HG03432 (cell line): ENCODE data around the gene CCDC136.

Source experiments
- ATAC-seq: cut with Tn5 transposase; IDR thresholded peaks from one replicate; pipeline ENCODE4 v1.9.1; 2021; ENCODE audit warnings: mild to moderate bottlenecking, moderate library complexity; ENCODE audit not compliant: unreplicated experiment

The CCDC136 gene

DNA sequence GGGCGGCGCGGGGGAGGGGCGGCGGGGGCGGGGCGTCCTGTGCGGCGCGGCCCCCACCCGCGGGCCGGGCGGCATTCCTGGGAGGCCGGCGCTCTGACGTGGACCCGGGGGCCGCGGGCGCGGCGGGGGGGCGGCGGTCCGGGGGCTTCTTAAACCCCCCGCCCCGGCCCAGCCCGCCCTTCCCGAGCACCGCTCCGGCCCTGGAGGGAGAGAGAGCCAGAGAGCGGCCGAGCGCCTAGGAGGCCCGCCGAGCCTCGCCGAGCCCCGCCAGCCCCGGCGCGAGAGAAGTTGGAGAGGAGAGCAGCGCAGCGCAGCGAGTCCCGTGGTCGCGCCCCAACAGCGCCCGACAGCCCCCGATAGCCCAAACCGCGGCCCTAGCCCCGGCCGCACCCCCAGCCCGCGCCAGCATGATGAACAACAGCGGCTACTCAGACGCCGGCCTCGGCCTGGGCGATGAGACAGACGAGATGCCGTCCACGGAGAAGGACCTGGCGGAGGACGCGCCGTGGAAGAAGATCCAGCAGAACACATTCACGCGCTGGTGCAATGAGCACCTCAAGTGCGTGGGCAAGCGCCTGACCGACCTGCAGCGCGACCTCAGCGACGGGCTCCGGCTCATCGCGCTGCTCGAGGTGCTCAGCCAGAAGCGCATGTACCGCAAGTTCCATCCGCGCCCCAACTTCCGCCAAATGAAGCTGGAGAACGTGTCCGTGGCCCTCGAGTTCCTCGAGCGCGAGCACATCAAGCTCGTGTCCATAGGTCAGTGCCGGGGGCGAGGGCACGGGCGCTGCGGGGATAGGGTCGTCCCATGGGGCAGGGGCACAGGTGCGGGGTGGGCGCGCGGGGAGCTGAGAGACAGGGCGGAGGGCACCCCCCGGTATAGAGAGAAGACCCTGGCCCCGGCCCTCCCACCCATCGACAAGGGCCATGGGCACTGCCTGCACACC is 38.7 kb downstream of the CCDC136 start, which contains the start of gene FLNC:
TSS of gene FLNC (plus strand) at position 176 of the 947 bp plus-strand sequence. CDS start at position 408, 232 bp downstream.
- no peak for ATAC-seq

DNA sequence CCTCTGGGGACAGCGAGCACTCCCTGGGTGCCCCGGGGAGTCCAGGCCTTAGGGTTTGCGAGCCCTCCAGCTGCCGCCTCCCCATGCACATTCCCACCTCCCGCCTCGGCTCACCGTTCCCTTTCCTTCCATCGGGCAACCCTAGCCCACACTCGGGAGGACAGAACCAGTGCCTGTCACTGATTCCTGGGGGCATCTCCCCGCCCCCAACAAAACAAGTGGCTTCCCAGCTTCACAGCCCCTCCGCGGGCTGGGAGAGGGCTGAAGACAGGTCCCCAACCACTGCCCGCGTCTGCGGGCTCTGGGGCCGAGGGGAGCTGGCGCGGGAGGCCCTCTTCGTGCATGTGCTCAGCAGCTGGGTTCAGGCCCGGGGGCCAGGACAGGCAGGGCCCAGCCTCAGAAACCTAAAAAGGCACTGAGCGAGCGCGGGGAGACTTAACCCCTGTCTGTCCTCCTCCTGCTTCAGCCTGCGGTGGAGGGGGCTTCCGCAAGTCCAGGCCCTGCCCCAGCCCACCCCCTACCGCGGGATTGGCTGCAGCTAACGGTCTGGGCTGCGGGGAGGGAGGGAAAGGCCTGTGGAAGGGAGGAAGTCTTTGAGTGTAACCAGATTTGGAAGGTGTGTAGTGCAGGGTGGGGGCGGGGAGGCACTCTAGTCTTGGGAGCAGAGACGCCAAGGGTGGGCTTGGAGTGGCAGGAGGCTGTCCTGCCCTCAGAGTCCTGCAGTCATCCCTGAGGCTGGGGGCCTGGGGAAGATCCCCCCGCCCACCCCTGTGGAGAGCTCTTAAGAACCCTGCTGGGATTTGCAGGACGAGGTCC is 39.6 kb downstream of the CCDC136 start:
- ATAC-seq, result no peak

GRCh38 chr7:128831994-128832879 is 40.5 kb downstream of the CCDC136 start:
- ATAC-seq, result no peak

DNA sequence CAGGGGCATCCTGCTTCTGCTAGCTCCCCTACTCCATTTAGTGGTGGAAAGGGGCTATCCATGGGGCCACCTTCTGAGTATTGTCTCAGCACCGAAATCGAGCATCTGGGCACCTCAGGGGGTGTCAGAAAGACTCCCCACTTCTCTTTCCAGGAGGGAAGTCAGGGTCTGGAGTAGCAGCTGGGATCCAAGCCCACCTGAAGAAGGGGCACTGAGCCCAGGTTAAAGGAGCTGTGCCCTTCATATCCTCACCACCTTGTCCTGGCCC is 41.0 kb downstream of the CCDC136 start:
- no peak for ATAC-seq

DNA sequence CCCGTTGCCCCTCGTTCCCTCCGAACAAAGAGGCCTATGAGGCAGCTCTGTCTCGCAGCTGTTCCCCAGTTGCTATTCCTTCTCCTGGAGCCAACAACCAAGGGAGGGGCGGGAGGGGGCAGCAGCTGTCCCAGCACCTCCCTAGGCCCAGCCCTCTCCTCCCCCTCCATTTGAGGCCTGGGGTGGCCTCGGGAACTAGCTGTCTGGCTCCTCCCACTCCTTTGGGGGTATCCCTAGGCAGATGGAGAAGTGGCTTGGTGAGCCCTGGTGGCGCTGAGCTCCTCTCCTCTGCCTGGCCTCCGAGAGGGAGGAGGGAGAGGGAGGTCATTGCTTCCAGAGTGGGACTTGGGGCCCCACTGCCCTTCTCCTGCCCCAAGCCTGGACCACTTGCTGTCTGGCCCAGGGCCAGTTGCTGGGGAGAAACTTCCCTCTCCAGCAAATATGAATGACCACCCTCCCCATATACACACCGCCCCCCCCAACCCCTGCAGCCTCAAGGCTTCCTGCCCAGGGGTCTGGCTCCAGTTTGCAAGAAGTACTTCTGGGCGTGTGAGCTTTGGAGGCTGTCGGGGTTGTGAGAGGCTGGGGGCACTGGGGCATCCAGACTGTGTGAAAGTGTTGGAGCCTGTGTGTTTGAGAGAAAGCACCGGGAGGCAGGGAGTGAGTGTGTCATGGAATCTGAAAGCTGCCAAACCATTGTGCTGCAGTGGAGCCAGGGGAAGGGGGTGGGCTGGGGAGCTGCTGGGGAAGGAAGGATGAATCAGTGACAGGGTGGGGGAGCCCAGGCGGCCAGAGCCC is 41.6 kb downstream of the CCDC136 start:
- no peak for ATAC-seq

DNA sequence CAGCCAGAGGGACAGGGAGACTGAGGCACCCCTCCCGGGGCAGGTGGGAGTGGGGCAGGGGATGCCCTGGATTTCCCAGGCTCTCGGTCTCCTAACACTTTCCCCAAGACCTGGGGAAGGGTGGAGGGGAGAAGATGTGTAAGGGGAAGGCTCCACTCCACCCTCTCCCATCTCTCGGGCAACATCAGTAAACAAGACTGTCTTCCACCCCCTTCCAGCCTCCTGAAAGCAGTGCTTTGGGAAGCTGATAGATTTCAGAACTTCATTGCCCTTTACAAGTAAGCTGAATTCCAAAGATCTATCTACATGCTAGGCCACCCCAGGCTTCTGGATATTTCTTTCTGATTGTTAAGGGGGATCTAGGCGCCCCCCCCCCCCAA is 42.2 kb downstream of the CCDC136 start:
- ATAC-seq, result no peak

DNA sequence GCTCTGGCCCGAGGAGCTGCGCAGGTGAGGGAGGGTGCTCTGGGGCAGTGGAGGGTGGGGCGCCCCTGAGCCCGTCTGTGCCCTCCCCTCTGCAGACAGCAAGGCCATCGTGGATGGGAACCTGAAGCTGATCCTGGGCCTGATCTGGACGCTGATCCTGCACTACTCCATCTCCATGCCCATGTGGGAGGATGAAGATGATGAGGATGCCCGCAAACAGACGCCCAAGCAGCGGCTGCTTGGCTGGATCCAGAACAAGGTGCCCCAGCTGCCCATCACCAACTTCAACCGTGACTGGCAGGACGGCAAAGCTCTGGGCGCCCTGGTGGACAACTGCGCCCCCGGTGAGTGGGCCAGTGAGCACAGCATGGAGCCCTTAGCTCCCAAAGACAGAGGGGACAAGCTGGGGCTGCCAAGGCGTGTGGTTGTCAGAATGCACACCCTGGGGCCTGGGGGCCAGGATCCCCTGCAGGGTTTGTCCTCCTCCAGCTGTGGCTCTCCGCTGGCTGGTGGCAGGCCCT is 43.5 kb downstream of the CCDC136 start:
- no peak for ATAC-seq

GRCh38 chr7:128835790-128836641 is 44.2 kb downstream of the CCDC136 start:
- ATAC-seq, result no peak

- no peak for ATAC-seq
These were observed 45.1 kb downstream of the CCDC136 start for GRCh38 chr7:128836729-128837348.

DNA sequence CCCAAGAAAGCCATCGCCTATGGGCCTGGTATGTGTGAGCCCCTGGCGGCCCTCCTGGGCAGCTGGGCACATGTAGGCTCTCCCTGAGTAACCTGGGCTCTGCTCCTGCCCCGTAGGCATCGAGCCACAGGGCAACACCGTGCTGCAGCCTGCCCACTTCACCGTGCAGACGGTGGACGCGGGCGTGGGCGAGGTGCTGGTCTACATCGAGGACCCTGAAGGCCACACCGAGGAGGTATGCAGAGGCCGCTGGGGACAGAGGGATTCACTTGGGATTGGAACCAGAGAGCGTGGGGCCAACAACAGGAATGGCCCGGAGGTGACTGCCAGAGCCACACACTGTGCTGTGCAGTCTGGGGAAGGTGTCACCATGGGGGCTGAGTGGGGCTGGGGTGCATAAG is 45.8 kb downstream of the CCDC136 start:
- no peak for ATAC-seq

DNA sequence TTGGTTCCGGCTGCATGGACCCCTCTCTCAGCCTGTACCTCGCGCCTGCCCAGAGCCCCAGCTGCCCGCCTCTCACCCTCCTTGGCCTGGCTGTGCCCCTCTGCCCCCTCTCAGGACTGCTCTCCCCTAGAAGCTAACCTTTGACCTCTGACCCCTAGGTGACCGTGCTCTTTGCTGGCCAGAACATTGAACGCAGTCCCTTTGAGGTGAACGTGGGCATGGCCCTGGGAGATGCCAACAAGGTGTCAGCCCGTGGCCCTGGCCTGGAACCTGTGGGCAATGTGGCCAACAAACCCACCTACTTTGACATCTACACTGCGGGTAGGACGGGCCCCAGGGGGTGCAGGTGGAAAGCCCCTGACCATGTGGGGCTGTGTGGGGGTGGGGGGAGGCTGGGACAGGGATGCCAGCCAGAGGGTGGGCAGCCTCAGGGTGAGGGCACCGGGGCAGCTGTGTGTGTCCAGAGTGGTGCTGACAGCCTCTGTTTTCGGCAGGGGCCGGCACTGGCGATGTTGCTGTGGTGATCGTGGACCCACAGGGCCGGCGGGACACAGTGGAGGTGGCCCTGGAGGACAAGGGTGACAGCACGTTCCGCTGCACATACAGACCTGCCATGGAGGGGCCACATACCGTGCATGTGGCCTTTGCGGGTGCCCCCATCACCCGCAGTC is 46.5 kb downstream of the CCDC136 start:
- no peak for ATAC-seq

GRCh38 chr7:128838981-128839731 is 47.4 kb downstream of the CCDC136 start:
- ATAC-seq, result no peak

GRCh38 chr7:128839751-128840177 is 48.0 kb downstream of the CCDC136 start:
- ATAC-seq, result no peak

DNA sequence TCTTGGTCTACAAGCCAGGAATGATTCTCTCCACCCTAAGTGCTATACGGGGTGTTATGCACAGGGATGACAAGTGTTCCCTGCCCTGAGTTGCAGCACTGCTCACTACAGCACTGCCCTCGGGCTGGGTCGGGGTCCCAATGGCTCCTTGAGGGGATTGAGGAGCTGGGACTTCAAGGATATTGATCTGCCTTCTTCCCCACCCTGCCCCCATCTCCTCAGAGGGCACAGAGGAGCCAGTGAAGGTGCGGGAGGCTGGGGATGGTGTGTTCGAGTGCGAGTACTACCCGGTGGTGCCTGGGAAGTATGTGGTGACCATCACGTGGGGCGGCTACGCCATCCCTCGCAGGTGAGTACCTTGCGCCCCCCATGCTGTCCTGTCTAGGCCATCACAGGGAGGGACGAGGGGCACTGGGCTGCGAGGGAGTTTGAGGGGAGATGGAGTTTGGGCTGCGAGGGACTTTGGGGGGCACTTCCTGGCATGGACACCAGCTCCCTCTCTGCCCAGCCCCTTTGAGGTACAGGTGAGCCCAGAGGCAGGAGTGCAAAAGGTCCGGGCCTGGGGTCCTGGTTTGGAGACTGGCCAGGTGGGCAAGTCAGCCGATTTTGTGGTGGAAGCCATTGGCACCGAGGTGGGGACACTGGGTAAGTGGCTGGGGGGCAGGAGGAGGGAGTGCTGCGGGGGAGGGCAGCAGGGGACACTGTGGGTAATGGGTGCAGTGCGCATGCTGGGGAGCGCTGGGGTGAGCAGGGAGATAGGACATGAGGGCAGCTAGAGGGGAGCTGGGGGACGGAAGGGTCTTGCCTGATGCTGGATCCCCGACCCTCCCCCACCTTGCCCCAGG is 48.8 kb downstream of the CCDC136 start:
- ATAC-seq, result no peak

- no peak for ATAC-seq
These were observed 49.5 kb downstream of the CCDC136 start for GRCh38 chr7:128841171-128841690.
